ENCODE results near the gene KDM4C.

- no peak for TF ChIP-seq CTCF (IDR thresholded peaks at IDR 0.05 in 8 of 11, conservative IDR thresholded peaks at IDR 0.05 in 3 of 11)
- no peak for TF ChIP-seq POLR2A (IDR thresholded peaks at IDR 0.05)
- TF ChIP-seq POLR2AphosphoS5 (IDR thresholded peaks at IDR 0.05) = no peak
Measured at GRCh38 chr9:6794936-6795335, 37.2 kb downstream of the KDM4C start.
